WERI-Rb-1 (cell line): ENCODE results near the gene FAM13A.
"Not testable (repeated sequence)": the region's sequence is repeated elsewhere in the genome, so short reads cannot be mapped to it uniquely, and the experiment has no call there.

ENCODE experiments used
- DNase-seq: peaks from one replicate; pipeline ENCODE4 v3.0.0-alpha.2; 2020
- H3K27ac ChIP-seq: fragments of 250-450 bp; sonication (Bioruptor Pico); 2 replicates; pipeline ENCODE4 v1.5.1; 2020; ENCODE audit warnings: mild to moderate bottlenecking, moderate library complexity
- H3K27me3 ChIP-seq: fragments of 250-450 bp; sonication (Bioruptor Pico); 2 replicates; pipeline ENCODE4 v1.5.1; 2021; ENCODE audit warnings: mild to moderate bottlenecking, low read depth, moderate library complexity; ENCODE audit not compliant: insufficient read depth, severe bottlenecking
- H3K36me3 ChIP-seq: fragments of 250-450 bp; sonication (Bioruptor Pico); 2 replicates; pipeline ENCODE4 v1.5.1; 2020; ENCODE audit warnings: mild to moderate bottlenecking, moderate library complexity
- H3K4me3 ChIP-seq: 2 replicates; pipeline ENCODE4 v1.5.1; 2011; ENCODE audit warnings: low read depth, mild to moderate bottlenecking, control low read depth, low read length
- H3K9me3 ChIP-seq: fragments of 250-450 bp; sonication (Bioruptor Pico); 2 replicates; pipeline ENCODE4 v1.5.1; 2021; ENCODE audit warnings: mild to moderate bottlenecking, moderate library complexity; ENCODE audit not compliant: severe bottlenecking
- CTCF ChIP-seq: IDR thresholded peaks from 2 replicates; pipeline ENCODE4 v1.5.1; 2011; ENCODE audit warnings: low read depth, mild to moderate bottlenecking, control low read depth, inconsistent platforms, low read length

Gene FAM13A

GRCh38 chr4:89009761-89010369 is 47.1 kb downstream of the FAM13A start:
- no peaks in the 10 kb centered on the region for H3K27me3 ChIP-seq
- H3K9me3 ChIP-seq, result peaks cover 4% of the 10 kb centered on the region
- peak overlapping the region; percentile 67 for H3K27ac ChIP-seq
- peak overlapping the region; percentile 9 for H3K4me3 ChIP-seq
- DNase-seq, result peak; percentile 19
- TF ChIP-seq CTCF, result no peak
- peaks cover 23% of the 10 kb centered on the region for H3K36me3 ChIP-seq

- no peaks in the 10 kb centered on the region for H3K9me3 ChIP-seq
- no peaks in the 10 kb centered on the region for H3K27me3 ChIP-seq
- peaks cover 23% of the 10 kb centered on the region for H3K36me3 ChIP-seq
- no peak for TF ChIP-seq CTCF
- H3K27ac ChIP-seq, result peak overlapping the region; percentile 67
- peak overlapping the region; percentile 9 for H3K4me3 ChIP-seq
- DNase-seq, result no peak
These were observed 47.9 kb downstream of the FAM13A start for GRCh38 chr4:89009115-89009514.

GRCh38 chr4:89008166-89008565 is 48.8 kb downstream of the FAM13A start:
- peak; percentile 51 for DNase-seq
- Histone ChIP-seq H3K27ac (peak overlapping the region; percentile 67), H3K36me3 (peaks cover 17% of the 10 kb centered on the region), H3K27me3 (no peaks in the 10 kb centered on the region), H3K4me3 (peak overlapping the region; percentile 2; the same call in 1 of the 2 replicates), H3K9me3 (no peaks in the 10 kb centered on the region)
- TF ChIP-seq CTCF, result no peak

- H3K27ac ChIP-seq, result no peak overlapping the region
- no peaks in the 10 kb centered on the region for H3K27me3 ChIP-seq
- DNase-seq, result no peak
- H3K36me3 ChIP-seq, result peaks cover 17% of the 10 kb centered on the region
- no peaks in the 10 kb centered on the region for H3K9me3 ChIP-seq
- no peak overlapping the region for H3K4me3 ChIP-seq
- no peak for TF ChIP-seq CTCF
These were observed 49.5 kb downstream of the FAM13A start for GRCh38 chr4:89007338-89007939.

GRCh38 chr4:89006307-89006706 is 50.7 kb downstream of the FAM13A start:
- Histone ChIP-seq H3K27ac (no peak overlapping the region), H3K36me3 (peaks cover 17% of the 10 kb centered on the region), H3K27me3 (no peaks in the 10 kb centered on the region), H3K4me3 (no peak overlapping the region), H3K9me3 (no peaks in the 10 kb centered on the region)
- no peak for DNase-seq
- no peak for TF ChIP-seq CTCF

GRCh38 chr4:89005066-89005465 is 51.9 kb downstream of the FAM13A start:
- peaks cover 17% of the 10 kb centered on the region for H3K36me3 ChIP-seq
- H3K9me3 ChIP-seq, H3K27ac ChIP-seq, DNase-seq, H3K27me3 ChIP-seq, H3K4me3 ChIP-seq: not testable (repeated sequence)
